Sigmoid colon (tissue), 7 donors: ENCODE data around the gene TRIO. TPM values are rescaled to one million over a fixed set of nuclear protein-coding genes. Genes with fewer than 3 reads are reported as not detected.

ENCODE experiments used
- DNase-seq: peaks from one replicate; pipeline ENCODE4 v3.0.0-alpha.2; 2019
- H3K27ac ChIP-seq, 4 donors: fragments of 200-600 bp; sonication (generic); one replicate each; pipeline ENCODE4 v1.5.1; 2016 to 2019; ENCODE audit warnings: mild to moderate bottlenecking in 1 of 4
- H3K27me3 ChIP-seq, 3 donors: fragments of 200-600 bp; sonication (generic); one replicate each; pipeline ENCODE4 v1.5.1; 2019; ENCODE audit warnings: mild to moderate bottlenecking in 1 of 3
- H3K36me3 ChIP-seq, 4 donors: fragments of 200-600 bp; sonication (generic); one replicate each; pipeline ENCODE4 v1.5.1; 2016 to 2019
- H3K4me1 ChIP-seq, 4 donors: fragments of 200-600 bp; sonication (generic); one replicate each; pipeline ENCODE4 v1.5.1; 2017 to 2019
- H3K4me3 ChIP-seq, 4 donors: fragments of 200-600 bp; sonication (generic); one replicate each; pipeline ENCODE4 v1.5.1; 2017 to 2019; ENCODE audit warnings: mild to moderate bottlenecking in 2 of 4, moderate library complexity in 1 of 4
- H3K9me3 ChIP-seq, 4 donors: fragments of 200-600 bp in 3 of 4; sonication (generic) in 3 of 4; one replicate each; pipeline versions ENCODE4 v1.5.1 to v1.6.1; 2013 to 2019
- CTCF ChIP-seq, 4 experiments: fragments of 450-650 bp in 3 of 4; fragments of 200-600 bp in 1 of 4; IDR thresholded peaks; one replicate each; pipeline ENCODE4 v1.5.1; 2016 to 2019; ENCODE audit warnings: antibody characterized with exemption in 4 of 4, mild to moderate bottlenecking in 3 of 4, moderate library complexity in 2 of 4
- EP300 ChIP-seq, 4 donors: sonication (generic); formaldehyde crosslinking; IDR thresholded peaks; one replicate each; pipeline ENCODE4 v1.6.1; 2017; ENCODE audit warnings: antibody characterized with exemption in 4 of 4
- POLR2A ChIP-seq, 2 donors: fragments of 450-650 bp; IDR thresholded peaks; one replicate each; pipeline ENCODE4 v1.6.1; 2016; ENCODE audit warnings: antibody characterized with exemption in 2 of 2, mild to moderate bottlenecking in 2 of 2, moderate library complexity in 2 of 2
- POLR2AphosphoS5 ChIP-seq, 4 donors: sonication (generic); formaldehyde crosslinking; IDR thresholded peaks; one replicate each; pipeline ENCODE4 v1.6.1; 2017; ENCODE audit warnings: antibody characterized with exemption in 4 of 4
- WGBS, 2 donors: extraction: QIAGEN DNeasy Blood & Tissue Kit; methylation state at CpG; one replicate each; pipeline ENCODE4 v1.1.7; 2013; 5-methylcytosine and 5-hydroxymethylcytosine counted together
- intact Hi-C: fragments of 100-400 bp; cut with DNase I; formaldehyde crosslinking; loops from one replicate; pipeline ENCODE4 v1.15.1; 2023
- polyA plus RNA-seq, 3 donors: library from polyadenylated mRNA; stranded (reverse); fragments of 200-250 nt; gene quantifications; one replicate each; pipeline ENCODE4 v1.2.3, GENCODE V29; 2013
- total RNA-seq, 4 donors: library from RNA; depleted of rRNA; stranded (reverse); fragments of >200 nt; gene quantifications; one replicate each; pipeline ENCODE4 v1.1.0, GENCODE V29; 2016
- donor health status: healthy with polysubstance abuse.
- donor health status: Bipolar disorder and iron deficiency.
- donor health status: healthy.

The TRIO gene
- total and polyA plus RNA-seq, 7 donors, result 34.8 to 300 (median 119) TPM

GRCh38 chr5:14158890-14159666, 15.9 kb downstream of the TRIO start:
- intact Hi-C loops, result no loop called here
- WGBS, 2 donors, result 89 to 92% methylated on average over 11 of the region's 11 CpGs
- Histone ChIP-seq H3K27me3 (no peaks in the 10 kb centered on the region), H3K4me1 (peaks cover 0 to 86% (median 79%) of the 10 kb centered on the region in 4 donors), H3K27ac (peak overlapping the region in 3 of 4 donors; percentile 71 to 89 (median 88)), H3K36me3 (no peaks in the 10 kb centered on the region), H3K4me3 (no peak overlapping the region), H3K9me3 (peaks cover 0 to under 1% (median 0%) of the 10 kb centered on the region in 4 donors)
- TF ChIP-seq POLR2AphosphoS5 (IDR thresholded peaks at IDR 0.05) (no peak), EP300 (IDR thresholded peaks at IDR 0.05) (no peak), POLR2A (IDR thresholded peaks at IDR 0.05) (no peak), CTCF (IDR thresholded peaks at IDR 0.05) (no peak)
- no peak for DNase-seq

- Histone ChIP-seq H3K9me3 (peaks cover 0 to 3% (median 0%) of the 10 kb centered on the region in 4 donors), H3K36me3 (no peaks in the 10 kb centered on the region), H3K4me1 (peaks cover 0 to 80% (median 74%) of the 10 kb centered on the region in 4 donors), H3K4me3 (no peak overlapping the region), H3K27me3 (no peaks in the 10 kb centered on the region), H3K27ac (peak overlapping the region in 2 of 4 donors; percentile 88 to 89)
- intact Hi-C loops, result no loop called here
- no peak for DNase-seq
- TF ChIP-seq EP300 (IDR thresholded peaks at IDR 0.05), result no peak
- TF ChIP-seq POLR2AphosphoS5 (IDR thresholded peaks at IDR 0.05), result no peak
- no peak for TF ChIP-seq POLR2A (IDR thresholded peaks at IDR 0.05)
- WGBS, 2 donors, result 71 to 81% methylated on average over 7 of the region's 7 CpGs
Observed at GRCh38 chr5:14161825-14162556, 18.8 kb downstream of the TRIO start.

GRCh38 chr5:14164164-14165163, 21.3 kb downstream of the TRIO start:
- H3K9me3 ChIP-seq, result peaks cover 0 to 3% (median 0%) of the 10 kb centered on the region in 4 donors
- H3K4me3 ChIP-seq, result no peak overlapping the region
- 87 to 96% methylated on average over 7 of the region's 7 CpGs for WGBS, 2 donors
- no peaks in the 10 kb centered on the region for H3K36me3 ChIP-seq
- no peak for DNase-seq
- intact Hi-C loops, result no loop called here
- H3K27me3 ChIP-seq, result no peaks in the 10 kb centered on the region
- peak overlapping the region in 1 of 4 donors; percentile 74 for H3K27ac ChIP-seq
- TF ChIP-seq EP300 (IDR thresholded peaks at IDR 0.05) (no peak), POLR2A (IDR thresholded peaks at IDR 0.05) (no peak), POLR2AphosphoS5 (IDR thresholded peaks at IDR 0.05) (no peak), CTCF (IDR thresholded peaks at IDR 0.05) (no peak)
- peaks cover 0 to 78% (median 75%) of the 10 kb centered on the region in 4 donors for H3K4me1 ChIP-seq

GRCh38 chr5:14165375-14166106, 22.4 kb downstream of the TRIO start:
- Histone ChIP-seq H3K4me3 (no peak overlapping the region), H3K4me1 (peaks cover 0 to 77% (median 74%) of the 10 kb centered on the region in 4 donors), H3K36me3 (no peaks in the 10 kb centered on the region), H3K27me3 (no peaks in the 10 kb centered on the region), H3K27ac (peak overlapping the region in 2 of 4 donors; percentile 10 to 74), H3K9me3 (peaks cover 0 to 3% (median 0%) of the 10 kb centered on the region in 4 donors)
- TF ChIP-seq EP300 (IDR thresholded peaks at IDR 0.05), result no peak
- TF ChIP-seq POLR2AphosphoS5 (IDR thresholded peaks at IDR 0.05), result no peak
- no peak for TF ChIP-seq POLR2A (IDR thresholded peaks at IDR 0.05)
- no peak for TF ChIP-seq CTCF (IDR thresholded peaks at IDR 0.05)
- intact Hi-C loops, result no loop called here
- no peak for DNase-seq
- 88 to 91% methylated on average over 9 of the region's 9 CpGs for WGBS, 2 donors
